A549 (cell line): Measurements from ENCODE around the gene SLC16A8. TPM values are rescaled to one million over a fixed set of nuclear protein-coding genes. Genes with fewer than 3 reads are reported as not detected.

Experiments used
- ATAC-seq, 2 experiments: fragments of 200-7000 bp in 1 of 2; fragments of >200 bp in 1 of 2; cut with Nextera tagmentation in 1 of 2; cut with Tn5 transposase in 1 of 2; 3 replicates each; pipeline versions ENCODE4 v1.8.0 to v1.9.1; 2018 to 2020; ENCODE audit warnings: mild to moderate bottlenecking in 1 of 2, moderate library complexity in 1 of 2
- CTCF ChIA-PET: fragments of 300-600 bp; sonication (Branson Sonifier 250); formaldehyde crosslinking; extraction: SDS; loops from one replicate; lab custom pipeline; 2021; ENCODE audit warnings: antibody characterized with exemption, inconsistent platforms; lab: Yijun Ruan, JAX
- POLR2A ChIA-PET: fragments of 350-600 bp; formaldehyde crosslinking; extraction: SDS; loops from one replicate; lab custom pipeline; 2021; ENCODE audit warnings: antibody characterized with exemption, inconsistent platforms; lab: Yijun Ruan, JAX
- DNase-seq, 2 experiments: peaks; one replicate each; pipeline versions ENCODE4 v3.0.0 to v3.0.0-alpha.2; 2011 to 2016; ENCODE audit warnings: low read depth in 1 of 2, low spot score in 1 of 2
- FAIRE-seq: peaks from 2 replicates; lab custom pipeline; 2011; peaks lifted over from hg19 to GRCh38; lab: Jason Lieb, UNC
- H3K27ac ChIP-seq, 2 experiments: fragments of >200 bp; sonication (Bioruptor Twin); formaldehyde crosslinking; 3 replicates each; pipeline ENCODE4 v1.5.1; 2016 to 2017
- H3K4me1 ChIP-seq: fragments of >200 bp; sonication (Bioruptor Twin); formaldehyde crosslinking; 3 replicates; pipeline ENCODE4 v1.6.1; 2016
- H3K4me2 ChIP-seq: fragments of >200 bp; sonication (Bioruptor Twin); formaldehyde crosslinking; 3 replicates; pipeline ENCODE4 v1.6.1; 2016
- H3K4me3 ChIP-seq: fragments of >200 bp; sonication (Bioruptor Twin); formaldehyde crosslinking; 3 replicates; pipeline ENCODE4 v1.5.1; 2016
- H3K9me3 ChIP-seq: fragments of >200 bp; sonication (Bioruptor Twin); formaldehyde crosslinking; 3 replicates; pipeline ENCODE4 v1.6.1; 2016
- BCL3 ChIP-seq: fragments of >200 bp; sonication (Bioruptor Twin); formaldehyde crosslinking; IDR thresholded peaks from 3 replicates; pipeline ENCODE4 v1.6.1; 2016
- BHLHE40 ChIP-seq: IDR thresholded peaks from 2 replicates; pipeline ENCODE4 v1.6.1; 2012; ENCODE audit warnings: low read depth, low read length, inconsistent platforms
- CBX2 ChIP-seq: fragments of 200-600 bp; sonication (generic); IDR thresholded peaks from 2 replicates; pipeline ENCODE4 v1.6.1; 2016; ENCODE audit warnings: low read depth, mild to moderate bottlenecking, borderline replicate concordance
- CBX8 ChIP-seq: fragments of 200-600 bp; sonication (generic); IDR thresholded peaks from 2 replicates; pipeline ENCODE4 v1.6.1; 2016
- CEBPB ChIP-seq, 2 experiments: fragments of >200 bp in 1 of 2; sonication (Bioruptor Twin) in 1 of 2; formaldehyde crosslinking in 1 of 2; IDR thresholded peaks; 2 replicates each; pipeline ENCODE4 v1.6.1; 2012 to 2016
- E2F6 ChIP-seq: IDR thresholded peaks from 2 replicates; pipeline ENCODE4 v1.6.1; 2012; ENCODE audit warnings: low read depth, borderline replicate concordance
- EHF ChIP-seq: fragments of 250-450 bp; sonication (Bioruptor Pico); IDR thresholded peaks from 2 replicates; pipeline ENCODE4 v1.5.0; 2020; ENCODE audit warnings: mild to moderate bottlenecking
- ESRRA ChIP-seq: fragments of 150-350 bp; IDR thresholded peaks from 2 replicates; pipeline ENCODE4 v1.6.1; 2014; ENCODE audit warnings: mild to moderate bottlenecking, low read length, borderline replicate concordance
- FOSB ChIP-seq: fragments of 250-450 bp; sonication (Bioruptor Pico); IDR thresholded peaks from 2 replicates; pipeline ENCODE4 v1.5.0; 2020; ENCODE audit warnings: mild to moderate bottlenecking, moderate library complexity
- FOSL2 ChIP-seq, 2 experiments: fragments of 450-650 bp in 1 of 2; fragments of >200 bp in 1 of 2; sonication (Bioruptor Twin) in 1 of 2; formaldehyde crosslinking; IDR thresholded peaks; 2 replicates each; pipeline versions ENCODE4 v1.5.0 to v1.6.1; 2016 to 2020; ENCODE audit warnings: mild to moderate bottlenecking in 1 of 2, moderate library complexity in 1 of 2
- GATA3 ChIP-seq: IDR thresholded peaks from 2 replicates; pipeline ENCODE4 v1.6.1; 2012; ENCODE audit warnings: borderline replicate concordance
- HDAC2 ChIP-seq: fragments of 200-600 bp; sonication (generic); IDR thresholded peaks from 2 replicates; pipeline ENCODE4 v1.6.1; 2016
- HMGXB4 ChIP-seq: fragments of 250-450 bp; sonication (Bioruptor Pico); IDR thresholded peaks from 2 replicates; pipeline ENCODE4 v1.5.0; 2021; ENCODE audit warnings: mild to moderate bottlenecking, moderate library complexity, borderline replicate concordance
- HOXA7 ChIP-seq: fragments of 250-450 bp; sonication (Bioruptor Pico); IDR thresholded peaks from 2 replicates; pipeline ENCODE4 v1.5.0; 2020; ENCODE audit warnings: mild to moderate bottlenecking, moderate library complexity
- JUN ChIP-seq, 2 experiments: fragments of >200 bp; sonication (Bioruptor Twin); formaldehyde crosslinking; IDR thresholded peaks; 2 replicates in 1 of 2; 3 replicates in 1 of 2; pipeline ENCODE4 v1.6.1; 2016 to 2017
- JUNB ChIP-seq: fragments of >200 bp; sonication (Bioruptor Twin); formaldehyde crosslinking; IDR thresholded peaks from 2 replicates; pipeline ENCODE4 v1.6.1; 2016
- KDM1A ChIP-seq: fragments of 200-600 bp; sonication (generic); IDR thresholded peaks from 2 replicates; pipeline ENCODE4 v1.6.1; 2016; ENCODE audit warnings: low read depth, mild to moderate bottlenecking
- KDM5A ChIP-seq: fragments of 200-600 bp; sonication (generic); IDR thresholded peaks from 2 replicates; pipeline ENCODE4 v1.6.1; 2016; ENCODE audit warnings: antibody characterized with exemption, mild to moderate bottlenecking
- MAFK ChIP-seq: fragments of 450-650 bp; IDR thresholded peaks from 2 replicates; pipeline ENCODE4 v1.6.1; 2014; ENCODE audit not compliant: partially characterized antibody
- MAZ ChIP-seq: fragments of 150-350 bp; IDR thresholded peaks from 2 replicates; pipeline ENCODE4 v1.6.1; 2014; ENCODE audit warnings: antibody characterized with exemption, low read depth, low read length, borderline replicate concordance
- MYC ChIP-seq: IDR thresholded peaks from 2 replicates; pipeline ENCODE4 v1.6.1; 2012; ENCODE audit warnings: mild to moderate bottlenecking, inconsistent platforms, low read length, improper control_type of control experiment, borderline replicate concordance
- NR3C1 ChIP-seq: fragments of >200 bp; sonication (Bioruptor Twin); formaldehyde crosslinking; IDR thresholded peaks from 3 replicates; pipeline ENCODE4 v1.6.1; 2017
- PHF8 ChIP-seq: fragments of 200-600 bp; sonication (generic); IDR thresholded peaks from 2 replicates; pipeline ENCODE4 v1.6.1; 2016; ENCODE audit warnings: low read depth, mild to moderate bottlenecking, antibody characterized with exemption, moderate library complexity, borderline replicate concordance
- POLR2A ChIP-seq: IDR thresholded peaks from 2 replicates; pipeline ENCODE4 v1.6.1; 2012; ENCODE audit warnings: mild to moderate bottlenecking, low read length
- RARB ChIP-seq: fragments of 250-450 bp; sonication (Bioruptor Pico); IDR thresholded peaks from 2 replicates; pipeline ENCODE4 v1.8.0; 2021; ENCODE audit warnings: mild to moderate bottlenecking, moderate library complexity
- RNF2 ChIP-seq: fragments of 200-600 bp; sonication (generic); IDR thresholded peaks from 2 replicates; pipeline ENCODE4 v1.6.1; 2016; ENCODE audit warnings: low read depth, mild to moderate bottlenecking, antibody characterized with exemption, moderate library complexity, borderline replicate concordance
- SMC3 ChIP-seq: fragments of >200 bp; sonication (Bioruptor Twin); formaldehyde crosslinking; IDR thresholded peaks from 3 replicates; pipeline ENCODE4 v1.6.1; 2018; ENCODE audit warnings: inconsistent platforms
- SREBF2 ChIP-seq: fragments of 450-650 bp; IDR thresholded peaks from 2 replicates; pipeline ENCODE4 v1.6.1; 2014; ENCODE audit warnings: mild to moderate bottlenecking, moderate library complexity
- TFCP2L1 ChIP-seq: fragments of 250-450 bp; sonication (Bioruptor Pico); IDR thresholded peaks from 2 replicates; pipeline ENCODE4 v1.5.0; 2021; ENCODE audit warnings: mild to moderate bottlenecking
- TP53 ChIP-seq: fragments of 250-450 bp; sonication (Bioruptor Pico); IDR thresholded peaks from 2 replicates; pipeline ENCODE4 v1.5.0; 2021; ENCODE audit warnings: mild to moderate bottlenecking, moderate library complexity
- ZC3H11A ChIP-seq: fragments of 450-650 bp; IDR thresholded peaks from 2 replicates; pipeline ENCODE4 v1.6.1; 2014; ENCODE audit warnings: antibody characterized with exemption, mild to moderate bottlenecking
- ZFP36 ChIP-seq: fragments of 450-650 bp; IDR thresholded peaks from 2 replicates; pipeline ENCODE4 v1.6.1; 2014; ENCODE audit warnings: borderline replicate concordance; ENCODE audit not compliant: partially characterized antibody
- ZNF302 ChIP-seq: fragments of 250-450 bp; sonication (Bioruptor Pico); IDR thresholded peaks from 2 replicates; pipeline ENCODE4 v1.9.0; 2021; ENCODE audit warnings: inconsistent platforms, mild to moderate bottlenecking, moderate library complexity
- ZSCAN20 ChIP-seq: fragments of 250-450 bp; sonication (Bioruptor Pico); IDR thresholded peaks from 2 replicates; pipeline ENCODE4 v1.8.0; 2022; ENCODE audit warnings: mild to moderate bottlenecking, moderate library complexity
- WGBS: methylation state at CpG from one replicate; pipeline ENCODE4 v1.1.6; 2017; ENCODE audit errors: missing lambda C conversion rate; 5-methylcytosine and 5-hydroxymethylcytosine counted together
- polyA plus RNA-seq, 4 experiments: library from polyadenylated mRNA; depleted of rRNA in 3 of 4; stranded (reverse); fragments of >200 nt; fragmentation: RNase III in 1 of 4; extraction: RNeasy Plus Mini Kit Qiagen cat#74134 plus additional on column Dnase treatment in 1 of 4; gene quantifications; 2 replicates in 3 of 4; 3 replicates in 1 of 4; pipeline ENCODE4 v1.2.3, GENCODE V29; 2011 to 2017

SLC16A8 gene
- polyA plus RNA-seq, 2 of the 4 experiments (the other 2 are of a cell fraction) = not detected

- H3K27ac ChIP-seq = no peak overlapping the region
- DNase-seq = no peak
- WGBS = 61% methylated on average over 2 of the region's 2 CpGs
- no peak for FAIRE-seq
- ATAC-seq = no peak
- H3K4me3 ChIP-seq = no peak overlapping the region
- no peak overlapping the region for H3K4me2 ChIP-seq
- H3K4me1 ChIP-seq = peaks cover 10% of the 10 kb centered on the region; the same call in 2 of the 3 replicates
- CTCF ChIA-PET = interaction anchor here (1.0 to 4.8 kb wide), 2 partner anchors 17 to 24 kb away, joined by 3 to 22 read pairs; no protein-coding TSS in a partner anchor
- TF ChIP-seq ESRRA (no peak), KDM1A (no peak), KDM5A (no peak), SREBF2 (no peak), MYC (no peak), JUN (IDR thresholded peaks at IDR 0.05) (no peak), TP53 (CRISPR knock-in tag) (no peak), HDAC2 (no peak), FOSL2 (IDR thresholded peaks at IDR 0.05) (no peak), FOSL2 (CRISPR knock-in tag; IDR thresholded peaks at IDR 0.05) (no peak), TFCP2L1 (CRISPR knock-in tag) (no peak), CBX8 (no peak), NR3C1 (no peak), SMC3 (no peak), HMGXB4 (CRISPR knock-in tag) (no peak), HOXA7 (CRISPR knock-in tag) (no peak), MAZ (no peak), JUNB (no peak), CEBPB (IDR thresholded peaks at IDR 0.05) (no peak), ZNF302 (CRISPR knock-in tag) (no peak), BCL3 (no peak)
- TF ChIP-seq, all 56 proteins: peak for 0
- POLR2A ChIA-PET = no interaction called here
- no peaks in the 10 kb centered on the region for H3K9me3 ChIP-seq
These were observed 47.4 kb upstream of the SLC16A8 start for GRCh38 chr22:38131399-38131798.

GRCh38 chr22:38129856-38130255 is 45.9 kb upstream of the SLC16A8 start:
- POLR2A ChIA-PET = no interaction called here

More at GRCh38 chr22:38129856-38130255, 45.9 kb upstream of the SLC16A8 start:
- CTCF ChIA-PET = interaction anchor here (0.9 to 4.8 kb wide), 2 partner anchors 8 to 15 kb away, joined by 3 to 22 read pairs; no protein-coding TSS in a partner anchor
- Histone ChIP-seq H3K4me3 (no peak overlapping the region), H3K4me2 (no peak overlapping the region), H3K27ac (no peak overlapping the region), H3K9me3 (no peaks in the 10 kb centered on the region), H3K4me1 (no peaks in the 10 kb centered on the region; the same call in 2 of the 3 replicates)
- no peak for DNase-seq
- FAIRE-seq = no peak
- TF ChIP-seq KDM1A = no peak
- TF ChIP-seq MAFK = no peak
- no peak for TF ChIP-seq PHF8
- no peak for TF ChIP-seq RARB (CRISPR knock-in tag)
- no peak for TF ChIP-seq ZSCAN20 (CRISPR knock-in tag)
- TF ChIP-seq FOSB (CRISPR knock-in tag) = no peak
- no peak for TF ChIP-seq HDAC2
- TF ChIP-seq TFCP2L1 (CRISPR knock-in tag) = no peak
- TF ChIP-seq POLR2A = no peak
- no peak for TF ChIP-seq GATA3
- TF ChIP-seq E2F6 = no peak
- no peak for TF ChIP-seq ZFP36
- no peak for TF ChIP-seq EHF (CRISPR knock-in tag)
- no peak for TF ChIP-seq CBX2
- no peak for TF ChIP-seq RNF2
- TF ChIP-seq HOXA7 (CRISPR knock-in tag) = no peak
- TF ChIP-seq ZC3H11A = no peak
- no peak for TF ChIP-seq BHLHE40
- no peak for ATAC-seq
- WGBS = 86% methylated on average over 7 of the region's 9 CpGs
